Measurements from ENCODE around the gene INPP5D.
A peak's percentile ranks its signal among the peaks of the same experiment; 100 is the strongest.
"Not testable (repeated sequence)": the region's sequence is repeated elsewhere in the genome, so short reads cannot be mapped to it uniquely, and the experiment has no call there.

The INPP5D gene

DNA sequence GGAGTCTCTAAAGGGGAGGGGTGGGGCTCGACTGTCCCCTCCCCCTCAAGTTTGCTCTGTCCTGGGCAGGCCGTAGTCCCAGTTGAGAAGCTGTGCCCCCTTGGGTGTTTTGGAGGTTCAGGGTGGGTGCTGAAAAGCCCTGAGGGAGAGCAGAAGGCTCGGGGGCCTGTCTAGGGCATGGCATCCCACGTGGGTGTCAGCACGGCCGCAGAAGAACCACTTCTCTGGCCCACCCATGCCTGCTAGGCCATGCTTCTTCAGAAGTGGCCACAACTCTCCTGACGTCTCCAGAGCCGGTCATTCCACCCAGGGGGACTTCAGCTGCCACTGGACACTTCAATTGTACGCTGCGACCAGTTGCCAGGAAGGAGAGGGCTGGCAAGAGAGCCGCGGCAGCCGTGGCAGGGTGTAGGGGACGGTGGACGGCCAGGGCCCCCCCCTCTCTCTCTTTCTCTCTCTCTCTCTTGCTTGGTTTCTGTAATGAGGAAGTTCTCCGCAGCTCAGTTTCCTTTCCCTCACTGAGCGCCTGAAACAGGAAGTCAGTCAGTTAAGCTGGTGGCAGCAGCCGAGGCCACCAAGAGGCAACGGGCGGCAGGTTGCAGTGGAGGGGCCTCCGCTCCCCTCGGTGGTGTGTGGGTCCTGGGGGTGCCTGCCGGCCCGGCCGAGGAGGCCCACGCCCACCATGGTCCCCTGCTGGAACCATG, at the start of gene INPP5D:
Gene INPP5D, plus strand, starts transcription at position 546 of the 704 bp plus-strand sequence. Its CDS starts 137 bp downstream, at position 683.
- peak; percentile 56 to 81 (median 68) for DNase-seq

- no peak for DNase-seq
Measured at GRCh38 chr2:233010569-233011267, 49.4 kb upstream of the INPP5D start.

GRCh38 chr2:233011268-233011650, 48.9 kb upstream of the INPP5D start:
- DNase-seq, result no peak

DNA sequence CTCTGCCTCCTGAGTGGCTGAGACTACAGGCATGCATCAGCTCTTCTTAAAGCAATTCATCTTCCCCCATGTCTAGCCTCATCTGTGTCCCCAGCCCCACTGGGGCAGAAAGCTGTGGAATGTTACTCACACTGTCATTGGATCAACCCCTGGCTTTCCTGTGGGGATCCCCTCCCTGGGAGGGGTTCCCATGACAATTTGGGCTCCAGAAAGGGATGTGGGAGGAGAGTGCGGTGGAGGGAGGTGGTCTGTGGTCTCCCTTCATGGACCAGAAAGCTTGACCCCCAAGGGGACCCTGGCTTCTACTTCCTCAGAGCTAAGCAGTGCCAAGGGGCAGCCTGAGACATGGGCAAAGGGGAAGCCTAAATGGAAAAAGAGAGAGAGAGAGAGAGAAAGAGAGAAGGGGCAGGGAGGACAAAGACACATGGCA, 48.4 kb upstream of the INPP5D start:
- DNase-seq, result no peak

DNA sequence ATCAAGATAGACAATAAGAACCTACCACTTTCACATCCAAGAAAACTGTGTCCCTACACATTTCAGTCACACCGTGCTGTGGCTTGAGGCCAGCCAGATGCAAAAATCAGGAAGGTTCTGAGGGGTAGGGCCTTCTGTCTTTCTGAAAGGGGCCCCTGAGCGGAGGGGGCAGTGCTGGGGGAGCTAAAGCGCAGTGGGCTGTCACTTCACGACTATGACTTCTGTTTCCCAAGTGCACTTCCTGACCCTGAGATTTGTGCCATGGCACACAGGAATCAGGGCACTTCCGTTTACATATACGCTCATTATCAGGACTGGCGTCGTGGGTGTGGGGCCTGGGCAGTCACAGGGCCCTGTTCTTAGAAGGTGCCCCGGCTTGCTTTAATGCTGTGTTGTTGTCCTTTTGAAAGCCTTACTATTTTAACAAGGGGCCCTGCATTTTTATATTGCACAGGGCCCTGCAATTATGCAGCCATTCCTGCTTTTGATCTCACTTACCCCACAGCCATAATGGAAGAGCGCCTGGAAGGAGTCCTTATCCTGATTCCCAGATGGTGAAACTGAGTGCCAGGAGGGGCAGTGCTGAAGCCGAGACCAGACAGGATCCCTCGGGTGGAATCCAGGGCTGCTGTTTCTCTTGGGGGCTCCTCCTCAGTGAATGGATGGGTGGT, 47.7 kb upstream of the INPP5D start:
- no peak for DNase-seq

DNA sequence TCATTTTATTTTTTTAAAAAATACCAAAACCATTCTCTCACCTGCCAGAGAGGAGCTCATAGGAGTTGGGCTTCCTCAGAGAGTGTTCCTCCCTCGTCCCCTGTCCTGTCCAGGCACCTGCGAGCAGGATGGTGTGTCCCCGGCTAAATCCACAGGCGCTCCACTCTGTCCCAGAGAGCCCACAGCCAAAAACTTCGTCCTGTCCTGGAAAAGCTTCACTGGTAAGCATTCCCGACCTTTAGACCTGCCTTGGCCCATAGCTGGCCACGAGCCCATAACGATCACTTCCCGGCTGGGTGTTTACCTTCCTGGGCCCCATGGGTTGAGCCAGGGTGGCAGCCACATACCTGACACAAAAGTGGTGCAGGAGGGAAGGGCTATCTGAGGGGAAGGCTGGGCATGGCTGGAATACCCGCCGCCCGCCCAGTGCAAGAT, 47.1 kb upstream of the INPP5D start, which contains the start of gene NGEF:
Gene NGEF, minus strand, starts transcription at position 230 of the 435 bp plus-strand sequence. CDS start 38,366 bp downstream, outside the sequence.
- no peak for DNase-seq

DNA sequence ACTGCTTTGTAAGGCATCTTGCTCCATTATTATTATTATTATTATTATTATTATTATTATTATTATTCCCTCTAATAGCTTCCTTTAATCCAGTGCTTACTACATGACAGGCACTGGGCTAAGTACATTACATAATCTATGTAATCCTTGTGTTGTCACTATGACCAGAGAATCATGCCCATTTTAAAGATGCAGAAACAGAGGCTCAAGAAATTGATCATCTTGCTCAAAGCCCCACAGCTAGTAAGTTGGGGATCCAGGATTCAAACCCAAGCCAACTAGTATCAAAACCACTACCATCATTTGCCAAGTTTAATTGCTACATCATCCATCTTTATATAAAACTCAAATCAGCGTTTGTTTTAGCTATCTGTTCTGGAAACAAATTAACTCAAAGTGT, 46.5 kb upstream of the INPP5D start:
- DNase-seq, result no peak

- DNase-seq, result no peak
Measured at GRCh38 chr2:233015019-233015645, 45.0 kb upstream of the INPP5D start.

DNA sequence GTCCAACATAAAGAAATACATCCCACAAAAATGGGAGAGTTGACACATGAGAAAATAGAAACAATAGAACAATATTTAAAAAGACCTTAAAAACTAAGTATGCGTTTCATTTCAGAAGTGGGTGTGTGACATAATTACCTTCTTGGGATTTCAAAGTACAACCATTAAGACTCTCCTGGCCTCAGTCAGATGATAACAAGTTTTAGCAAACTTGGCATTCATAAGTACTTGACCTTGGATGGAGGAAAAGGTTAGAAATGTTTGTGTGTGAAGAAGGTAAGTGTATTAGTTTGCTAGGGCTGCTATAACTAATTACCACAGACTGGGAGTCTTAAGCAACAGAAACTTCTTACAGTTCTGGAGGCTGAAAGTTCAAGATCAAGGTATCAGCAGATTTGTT, 42.2 kb upstream of the INPP5D start:
- no peak for DNase-seq

GRCh38 chr2:233019610-233020009, 40.5 kb upstream of the INPP5D start:
- not testable (repeated sequence) for DNase-seq

GRCh38 chr2:233020454-233020853, 39.7 kb upstream of the INPP5D start:
- DNase-seq, result no peak

DNA sequence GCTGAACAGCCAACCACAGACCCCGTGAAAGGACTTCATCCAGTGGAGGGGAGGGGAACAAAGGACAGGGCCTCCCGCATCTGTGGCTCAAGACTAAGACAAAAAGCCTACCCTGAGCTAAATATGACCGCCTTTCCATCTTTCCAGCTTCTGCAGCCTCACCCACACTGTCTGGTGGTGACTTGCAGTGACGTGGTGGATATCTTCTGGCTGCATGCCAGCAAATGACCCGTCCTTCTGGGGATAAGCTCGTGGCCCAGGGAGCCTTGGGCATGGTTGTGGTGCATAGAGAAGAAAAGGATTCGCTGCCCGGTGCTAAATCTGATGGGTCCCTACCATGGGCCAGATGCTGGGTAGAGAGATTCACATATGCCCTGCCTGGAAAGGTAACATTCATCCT, 38.4 kb upstream of the INPP5D start:
- DNase-seq, result no peak

DNA sequence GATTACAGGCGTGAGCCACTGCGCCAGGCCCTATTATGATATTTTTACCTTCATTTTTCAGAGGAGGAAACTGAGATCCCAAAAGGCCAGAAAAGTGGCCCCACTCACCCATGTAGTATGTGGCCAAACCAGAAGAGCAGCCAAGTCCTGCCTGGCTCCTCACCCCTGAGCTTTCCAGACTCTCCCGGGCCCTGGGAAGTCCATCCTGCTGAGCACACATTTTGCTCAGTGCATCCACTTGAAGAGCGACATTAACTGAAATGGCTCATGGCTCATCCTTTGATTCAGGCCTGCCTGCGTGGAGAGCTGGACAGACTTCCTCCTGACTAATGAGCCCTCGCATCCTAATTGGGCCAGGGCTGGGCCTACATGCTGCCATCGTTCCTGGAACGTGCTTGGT, 37.6 kb upstream of the INPP5D start:
- no peak for DNase-seq

- no peak for DNase-seq
Measured at GRCh38 chr2:233023007-233023760, 37.0 kb upstream of the INPP5D start.

- no peak for DNase-seq
Measured at GRCh38 chr2:233023761-233024410, 36.3 kb upstream of the INPP5D start.

GRCh38 chr2:233025706-233026105, 34.4 kb upstream of the INPP5D start:
- DNase-seq, result no peak

DNA sequence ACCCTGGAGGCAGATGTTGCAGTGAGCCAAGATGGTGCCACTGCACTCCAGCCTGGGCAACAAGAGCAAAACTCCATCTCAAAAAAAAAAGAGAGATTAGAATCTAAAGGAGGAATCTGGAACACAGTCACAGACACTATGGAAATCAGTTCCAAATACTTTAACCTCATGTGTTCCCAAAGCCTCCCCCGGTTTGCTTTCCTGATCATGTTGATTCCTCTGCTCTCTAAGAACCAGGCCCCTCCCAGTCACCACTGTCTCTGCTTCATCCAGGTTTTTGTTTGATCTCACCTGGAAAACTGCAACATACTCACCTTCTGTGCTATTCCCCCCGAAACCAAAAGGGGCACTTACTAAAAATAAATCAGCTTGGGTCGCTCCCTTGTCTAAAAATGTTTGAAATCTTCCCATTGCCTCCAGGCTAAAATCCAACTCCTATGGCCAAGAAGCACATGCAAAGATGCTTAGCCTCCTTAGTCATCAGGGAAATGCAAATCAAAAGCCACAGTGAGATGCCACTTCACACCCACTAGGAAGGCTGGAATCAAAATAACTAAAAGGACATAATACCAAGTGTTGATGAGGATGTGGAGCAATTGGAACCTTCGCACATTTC, 33.8 kb upstream of the INPP5D start:
- DNase-seq, result no peak

GRCh38 chr2:233029321-233029720, 30.8 kb upstream of the INPP5D start:
- DNase-seq, result no peak

DNA sequence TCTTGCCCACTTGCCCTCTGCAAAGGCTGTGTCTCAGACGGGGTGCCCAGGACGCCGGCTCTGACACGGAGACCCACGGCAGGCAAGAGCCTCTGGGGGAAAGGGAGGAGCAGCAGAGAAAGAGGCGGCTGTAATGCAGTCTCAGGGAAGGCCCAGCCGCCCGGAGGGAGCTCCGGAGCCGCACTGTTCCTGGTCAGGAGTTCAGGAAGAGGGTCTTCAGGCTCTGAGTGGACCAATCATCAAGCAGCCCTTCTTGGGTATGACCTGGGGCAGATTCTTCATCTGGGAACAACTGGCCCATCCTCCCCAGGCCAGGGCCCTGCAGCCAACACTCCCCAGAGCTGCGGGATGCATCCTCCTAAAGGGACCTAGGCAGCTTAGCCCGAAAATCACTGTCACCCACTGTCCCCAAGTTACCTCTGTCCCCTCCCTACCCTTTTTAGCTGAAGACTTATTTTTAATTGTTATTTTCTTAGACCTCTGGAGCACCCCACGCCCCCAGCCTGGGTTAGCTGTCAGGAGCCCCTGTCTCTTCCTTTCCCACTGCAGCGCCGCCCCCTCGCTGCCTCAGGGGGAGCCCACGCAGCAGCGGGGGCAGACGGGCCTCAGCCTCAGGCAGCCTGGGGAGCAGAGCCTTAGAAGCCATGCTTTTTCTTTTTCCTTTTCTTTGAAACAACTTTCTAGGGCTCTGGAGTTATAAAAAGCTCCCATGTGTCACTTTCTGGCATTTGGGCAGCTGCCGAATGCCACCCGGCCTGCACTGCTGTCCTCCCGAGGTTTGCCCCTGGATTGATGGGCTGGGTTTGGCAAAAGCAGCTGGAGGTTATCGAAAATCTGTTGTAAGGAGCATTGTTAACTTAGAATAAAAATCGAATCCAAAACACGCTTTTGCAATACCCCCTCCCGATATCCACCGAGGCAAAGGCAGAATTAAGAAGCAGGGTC, 28.3 kb upstream of the INPP5D start:
- DNase-seq, result no peak

Data from stimulated activated naive CD4-positive, alpha-beta T cell (primary cell).